ENCODE results near the gene ANAPC13.

DNA sequence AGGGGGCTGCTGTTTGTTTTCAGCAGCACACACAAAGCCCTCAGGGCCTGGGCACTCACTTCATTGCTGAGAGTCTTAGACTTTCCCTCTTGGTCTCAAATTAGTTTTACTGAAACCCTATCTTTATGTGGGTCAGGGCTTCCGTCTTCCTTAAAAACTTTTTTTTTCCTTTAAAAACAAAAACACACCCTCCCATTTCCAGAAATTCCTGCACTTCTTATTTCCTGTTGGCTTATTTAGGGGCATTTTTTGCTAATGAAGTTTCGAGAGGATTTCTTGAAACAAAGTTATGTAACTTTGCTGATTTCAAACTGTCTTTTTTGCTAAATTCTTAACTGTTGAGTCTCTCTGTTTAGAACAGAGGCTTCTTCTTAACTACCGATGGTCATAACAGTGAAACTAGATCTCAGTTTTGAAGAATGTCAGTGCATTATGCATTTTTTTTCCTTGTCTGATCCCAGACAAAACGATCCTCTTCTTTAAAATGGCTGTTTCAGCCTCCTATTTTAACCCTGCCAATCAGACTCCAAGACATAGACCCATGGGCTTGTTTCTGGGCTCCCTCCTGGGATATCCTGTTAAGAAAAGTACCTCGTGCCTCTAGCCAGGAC is 23.3 kb downstream of the ANAPC13 start:
- TF ChIP-seq GABPA (IDR thresholded peaks at IDR 0.05; ENCODE audit: low read depth), result no peak
- no peak for TF ChIP-seq POLR2AphosphoS5 (IDR thresholded peaks at IDR 0.05; ENCODE audit: low read depth, low read length)
